AG09319 (cell line): ENCODE results near the gene EIF3C.
"Not testable (repeated sequence)": the region's sequence is repeated elsewhere in the genome, so short reads cannot be mapped to it uniquely, and the experiment has no call there.

ENCODE experiments used
- DNase-seq: peaks from one replicate; pipeline ENCODE4 v3.0.0-alpha.2; 2010; ENCODE audit warnings: low read depth; ENCODE audit errors: extremely low read depth

The EIF3C gene, protein sequence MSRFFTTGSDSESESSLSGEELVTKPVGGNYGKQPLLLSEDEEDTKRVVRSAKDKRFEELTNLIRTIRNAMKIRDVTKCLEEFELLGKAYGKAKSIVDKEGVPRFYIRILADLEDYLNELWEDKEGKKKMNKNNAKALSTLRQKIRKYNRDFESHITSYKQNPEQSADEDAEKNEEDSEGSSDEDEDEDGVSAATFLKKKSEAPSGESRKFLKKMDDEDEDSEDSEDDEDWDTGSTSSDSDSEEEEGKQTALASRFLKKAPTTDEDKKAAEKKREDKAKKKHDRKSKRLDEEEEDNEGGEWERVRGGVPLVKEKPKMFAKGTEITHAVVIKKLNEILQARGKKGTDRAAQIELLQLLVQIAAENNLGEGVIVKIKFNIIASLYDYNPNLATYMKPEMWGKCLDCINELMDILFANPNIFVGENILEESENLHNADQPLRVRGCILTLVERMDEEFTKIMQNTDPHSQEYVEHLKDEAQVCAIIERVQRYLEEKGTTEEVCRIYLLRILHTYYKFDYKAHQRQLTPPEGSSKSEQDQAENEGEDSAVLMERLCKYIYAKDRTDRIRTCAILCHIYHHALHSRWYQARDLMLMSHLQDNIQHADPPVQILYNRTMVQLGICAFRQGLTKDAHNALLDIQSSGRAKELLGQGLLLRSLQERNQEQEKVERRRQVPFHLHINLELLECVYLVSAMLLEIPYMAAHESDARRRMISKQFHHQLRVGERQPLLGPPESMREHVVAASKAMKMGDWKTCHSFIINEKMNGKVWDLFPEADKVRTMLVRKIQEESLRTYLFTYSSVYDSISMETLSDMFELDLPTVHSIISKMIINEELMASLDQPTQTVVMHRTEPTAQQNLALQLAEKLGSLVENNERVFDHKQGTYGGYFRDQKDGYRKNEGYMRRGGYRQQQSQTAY

DNA sequence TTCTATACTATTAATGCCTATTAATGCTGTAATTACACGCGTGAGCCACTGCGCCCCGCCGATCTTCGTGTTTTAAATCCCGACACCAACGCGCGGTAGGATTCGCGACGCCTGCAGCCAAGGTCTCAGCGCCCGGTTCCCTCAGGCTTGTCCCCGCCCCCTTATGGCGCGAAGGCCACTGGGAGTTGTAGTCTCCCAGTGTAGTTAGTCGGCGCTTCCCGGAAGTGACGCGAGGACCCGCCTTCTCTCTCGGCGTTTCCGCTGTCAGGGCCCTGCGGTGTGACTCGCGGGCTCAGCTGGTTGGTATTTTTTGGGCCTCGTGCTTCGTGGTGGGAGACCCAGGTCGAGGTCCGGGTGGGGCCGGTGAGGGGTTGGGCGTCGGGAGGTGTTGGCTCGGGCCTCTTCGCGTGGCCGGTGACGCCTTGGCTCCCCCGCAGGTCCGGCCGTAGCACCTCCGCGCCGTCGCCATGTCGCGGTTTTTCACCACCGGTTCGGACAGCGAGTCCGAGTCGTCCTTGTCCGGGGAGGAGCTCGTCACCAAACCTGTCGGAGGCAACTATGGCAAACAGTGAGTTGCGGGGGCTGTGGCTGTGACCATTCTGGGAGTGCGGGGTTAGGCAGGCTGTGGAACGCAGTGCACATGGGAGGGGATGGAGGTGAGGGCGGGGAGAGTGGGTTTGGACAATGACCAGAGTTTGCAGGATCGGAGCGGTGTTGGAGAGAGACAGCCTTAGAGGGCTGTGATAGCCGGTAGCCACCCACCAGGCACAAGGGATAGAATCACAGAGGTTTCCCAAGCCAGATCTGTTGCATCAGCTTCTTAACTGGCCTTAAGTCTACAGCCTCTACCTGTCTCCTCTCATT, at the start of gene EIF3C:
Gene EIF3C (plus strand): TSS at position 245 of the 864 bp plus-strand sequence. CDS start 223 bp downstream, at position 468.
- DNase-seq, result not testable (repeated sequence)

DNA sequence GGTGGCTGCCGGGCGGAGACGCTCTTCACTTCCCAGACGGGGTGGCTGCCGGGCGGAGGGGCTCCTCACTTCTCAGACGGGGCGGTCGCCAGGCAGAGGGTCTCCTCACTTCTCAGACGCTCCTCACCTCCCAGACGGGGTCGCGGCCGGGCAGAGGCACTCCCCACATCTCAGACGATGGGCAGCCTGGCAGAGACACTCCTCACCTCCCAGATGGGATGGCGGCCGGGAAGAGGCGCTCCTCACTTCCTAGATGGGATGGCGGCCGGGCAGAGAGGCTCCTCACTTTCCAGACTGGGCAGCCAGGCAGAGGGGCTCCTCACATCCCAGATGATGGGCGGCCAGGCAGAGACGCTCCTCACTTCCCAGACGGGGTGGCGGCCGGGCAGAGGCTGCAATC, 45.0 kb upstream of the EIF3C start:
- not testable (repeated sequence) for DNase-seq

DNA sequence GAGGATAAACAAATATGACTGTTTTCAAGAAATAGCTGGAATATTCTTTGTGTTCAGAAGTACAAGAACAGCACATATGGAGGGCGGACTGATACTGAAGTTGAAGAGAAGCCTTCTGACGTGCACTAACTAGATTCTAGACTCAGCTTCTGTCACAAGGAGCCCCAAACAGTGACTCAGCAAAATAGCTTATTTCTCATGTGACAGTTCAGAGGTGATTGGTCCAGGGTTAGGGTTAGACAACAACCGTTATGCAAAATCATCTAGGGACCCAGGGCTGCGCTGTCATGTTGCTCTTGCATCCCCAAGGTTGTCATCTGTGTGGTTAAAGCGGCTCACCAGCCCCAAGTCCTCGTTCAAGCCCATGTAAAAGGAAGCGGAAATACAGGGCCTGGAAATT, 43.8 kb upstream of the EIF3C start:
- not testable (repeated sequence) for DNase-seq

DNA sequence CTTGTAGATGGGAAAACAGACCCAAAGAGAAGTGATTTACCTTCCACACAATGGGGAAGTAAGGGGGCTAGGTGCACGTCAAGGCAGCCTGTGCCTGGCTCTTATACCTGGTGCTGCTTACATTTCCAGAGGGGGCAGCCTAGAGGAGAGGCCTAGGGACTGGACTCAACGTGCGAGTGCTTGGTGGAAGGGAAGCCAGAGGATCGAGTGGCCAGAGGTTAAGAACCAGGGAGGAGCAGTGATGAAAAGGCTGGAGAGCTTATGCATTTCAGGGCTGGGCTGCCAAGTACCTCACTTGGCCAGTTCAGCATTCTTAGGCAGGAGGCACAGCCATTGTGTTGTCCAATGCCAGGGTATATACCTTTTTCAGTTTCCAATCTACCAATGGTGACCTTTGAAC, 43.1 kb upstream of the EIF3C start:
- DNase-seq, result not testable (repeated sequence)

DNA sequence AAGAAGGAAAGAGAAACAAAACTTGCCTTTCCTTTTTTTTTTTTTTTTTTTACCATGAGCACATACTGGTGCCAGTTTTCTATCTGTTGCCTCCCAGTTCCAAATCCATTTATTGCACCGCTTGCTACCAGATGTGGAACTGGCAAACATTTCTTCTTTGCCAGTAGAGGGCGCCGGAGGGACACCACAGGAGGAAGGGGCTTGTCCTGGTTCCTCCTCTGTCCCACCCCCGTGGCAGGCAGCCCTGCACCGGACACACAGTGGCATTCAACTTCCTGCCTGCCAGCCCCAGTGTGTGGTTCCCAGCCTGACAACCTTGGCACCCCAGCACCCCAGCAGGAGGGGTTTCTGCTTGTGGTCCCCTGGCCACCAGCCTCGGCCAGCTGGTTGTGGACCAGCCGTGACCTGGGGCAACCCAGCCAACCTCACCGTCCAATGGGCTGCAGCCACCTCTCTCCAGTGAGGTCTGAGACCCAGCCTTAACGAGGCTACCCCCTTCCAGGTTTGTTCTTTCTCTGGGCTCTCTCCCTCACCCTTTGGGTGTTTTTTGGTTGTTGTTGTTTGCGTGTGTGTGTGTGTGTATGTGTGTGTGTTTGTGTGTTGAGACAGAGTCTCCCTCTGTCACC, 22.8 kb upstream of the EIF3C start:
- DNase-seq, result not testable (repeated sequence)

DNA sequence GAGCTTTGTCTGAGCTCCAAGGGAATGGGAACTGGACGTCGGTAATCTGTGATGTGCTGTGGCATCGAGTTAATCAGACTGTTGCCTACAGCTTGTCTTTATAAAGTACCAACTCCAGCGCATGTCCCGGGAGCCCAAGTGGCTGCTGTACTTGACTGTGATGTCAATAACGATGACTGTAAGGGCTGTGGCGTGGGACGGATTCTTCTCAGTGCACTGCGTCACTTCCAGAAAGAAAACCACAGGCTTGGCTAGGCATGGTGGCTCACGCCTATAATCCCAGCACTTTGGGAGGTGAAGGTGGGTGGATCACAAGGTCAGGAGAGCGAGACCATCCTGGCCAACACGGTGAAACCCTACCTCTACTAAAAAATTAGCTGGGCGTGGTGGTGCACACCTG, 21.8 kb upstream of the EIF3C start:
- DNase-seq, result not testable (repeated sequence)

DNA sequence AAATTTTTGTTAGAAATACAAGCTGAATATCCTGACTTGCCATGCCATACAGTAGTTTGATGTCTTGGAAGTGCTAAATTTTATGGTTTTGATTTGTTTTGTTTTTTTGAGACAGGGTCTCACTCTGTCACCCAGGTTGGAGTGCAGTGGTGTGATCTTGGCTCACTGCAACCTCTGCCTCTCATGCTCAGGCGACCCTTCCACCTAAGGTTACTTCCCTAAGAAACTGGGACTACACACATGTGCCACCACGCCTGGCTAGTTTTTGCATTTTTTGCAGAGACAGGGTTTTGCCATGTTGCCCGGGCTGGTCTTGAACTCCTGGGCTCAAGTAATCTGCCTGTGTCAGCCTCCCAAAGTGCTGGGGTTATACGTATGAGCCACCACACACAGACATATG, 19.5 kb upstream of the EIF3C start:
- DNase-seq, result not testable (repeated sequence)

DNA sequence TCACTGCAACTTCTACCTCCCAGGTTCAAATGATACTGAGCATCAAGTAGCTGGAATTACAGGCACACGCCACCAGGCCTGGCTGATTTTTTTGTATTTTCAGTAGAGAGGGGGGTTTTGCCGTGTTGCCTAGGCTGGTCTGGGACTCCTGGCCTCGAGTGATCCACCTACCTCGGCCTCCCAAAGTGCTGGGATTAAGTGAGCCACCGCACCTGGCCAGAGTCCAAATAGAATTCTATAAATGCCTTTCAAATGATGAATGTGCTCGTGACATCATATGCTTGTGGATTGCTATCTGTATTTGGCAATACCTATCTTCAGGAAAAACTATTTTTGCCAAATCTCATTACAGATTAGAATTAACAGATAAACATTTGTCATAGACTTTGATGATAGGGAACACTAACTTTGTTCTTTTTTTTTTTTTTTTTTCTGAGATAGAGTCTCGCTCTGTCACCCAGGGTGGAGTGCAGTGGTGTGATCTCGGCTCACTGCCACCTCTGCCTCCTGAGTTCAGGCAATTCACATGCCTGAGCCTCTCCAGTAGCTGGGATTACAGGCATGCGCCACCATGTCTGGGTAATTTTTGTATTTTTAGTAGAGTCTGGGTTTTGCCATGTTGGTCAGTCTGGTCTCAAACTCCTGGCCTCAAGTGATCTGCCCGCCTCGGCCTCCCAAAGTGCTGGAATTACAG, 17.9 kb upstream of the EIF3C start:
- DNase-seq, result not testable (repeated sequence)

DNA sequence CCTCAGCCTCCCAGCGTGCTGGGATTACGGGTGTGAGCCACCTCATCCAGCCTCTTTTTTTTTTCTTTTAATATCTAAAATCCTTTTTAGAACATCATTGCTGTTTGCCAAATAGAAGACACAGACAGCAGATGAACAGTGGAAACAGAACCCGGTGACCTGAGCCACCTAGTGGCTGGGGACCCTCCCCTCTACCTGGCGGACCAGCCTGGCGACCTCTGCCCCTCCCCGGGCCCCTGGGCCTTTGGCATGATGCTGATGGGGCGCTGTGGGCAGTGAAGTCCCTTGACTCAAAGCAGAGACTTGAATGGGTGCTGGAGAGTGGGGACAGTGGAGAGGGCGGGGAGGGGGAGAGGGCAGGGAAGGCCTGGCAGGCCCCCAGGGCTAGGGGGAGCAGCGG, 11.5 kb upstream of the EIF3C start:
- not testable (repeated sequence) for DNase-seq

DNA sequence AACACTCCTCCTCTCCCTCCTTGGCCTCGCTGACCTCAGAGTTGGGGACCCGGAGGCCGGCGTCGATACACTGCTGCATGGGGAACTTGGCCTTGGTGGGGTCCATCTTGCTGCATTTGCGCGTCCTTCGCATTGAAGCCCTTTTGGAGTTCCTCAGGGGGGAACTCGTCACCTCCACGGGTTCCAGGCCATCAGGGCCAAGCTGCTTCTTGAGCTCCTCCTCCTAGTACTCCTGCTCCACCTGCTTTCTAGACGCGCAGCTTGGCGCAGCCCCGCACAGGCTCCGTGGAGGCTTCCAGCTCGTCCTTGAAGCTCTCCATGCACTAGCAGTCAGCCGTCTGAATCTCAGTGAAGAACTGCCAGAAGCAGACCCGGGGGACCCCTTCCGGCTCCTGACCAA, 10.9 kb upstream of the EIF3C start:
- not testable (repeated sequence) for DNase-seq

DNA sequence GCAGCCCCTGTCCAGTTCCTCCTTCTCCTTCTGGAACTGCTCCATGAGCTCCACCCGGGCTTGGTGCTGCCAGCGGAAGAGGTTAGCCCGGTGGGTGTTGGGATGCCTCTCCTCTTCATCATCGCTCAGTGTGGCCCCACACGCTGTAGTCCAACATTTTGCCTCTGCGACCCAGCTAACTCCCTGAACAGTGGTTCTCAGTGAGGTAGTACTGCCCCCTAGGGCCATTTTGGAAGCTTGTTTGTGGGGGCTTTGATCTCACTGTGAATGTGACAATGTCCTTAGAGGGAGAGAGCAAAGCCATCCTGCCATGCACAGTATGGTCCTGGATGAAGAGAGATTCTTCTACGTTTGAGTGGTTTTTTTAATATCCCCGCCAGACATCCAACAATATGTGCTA, 9.9 kb upstream of the EIF3C start:
- not testable (repeated sequence) for DNase-seq

DNA sequence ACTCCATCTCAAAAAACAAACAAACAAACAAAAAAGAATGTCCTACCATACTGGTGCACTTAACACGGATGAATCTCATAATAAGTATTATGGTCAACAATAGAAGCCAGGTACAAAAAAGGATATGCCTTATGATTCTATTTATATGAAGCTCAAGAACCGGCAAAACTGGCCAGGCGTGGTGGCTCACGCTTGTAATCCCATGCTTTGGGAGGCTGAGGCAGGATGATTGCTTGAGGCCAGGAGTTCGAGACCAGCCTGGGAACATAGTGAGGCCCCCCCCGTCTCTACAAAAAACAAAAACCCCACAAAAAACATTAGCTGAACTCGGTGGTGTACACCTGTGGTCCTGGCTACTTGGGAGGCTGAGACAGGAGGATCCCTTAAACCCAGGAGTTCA, 7.0 kb upstream of the EIF3C start:
- DNase-seq, result not testable (repeated sequence)

DNA sequence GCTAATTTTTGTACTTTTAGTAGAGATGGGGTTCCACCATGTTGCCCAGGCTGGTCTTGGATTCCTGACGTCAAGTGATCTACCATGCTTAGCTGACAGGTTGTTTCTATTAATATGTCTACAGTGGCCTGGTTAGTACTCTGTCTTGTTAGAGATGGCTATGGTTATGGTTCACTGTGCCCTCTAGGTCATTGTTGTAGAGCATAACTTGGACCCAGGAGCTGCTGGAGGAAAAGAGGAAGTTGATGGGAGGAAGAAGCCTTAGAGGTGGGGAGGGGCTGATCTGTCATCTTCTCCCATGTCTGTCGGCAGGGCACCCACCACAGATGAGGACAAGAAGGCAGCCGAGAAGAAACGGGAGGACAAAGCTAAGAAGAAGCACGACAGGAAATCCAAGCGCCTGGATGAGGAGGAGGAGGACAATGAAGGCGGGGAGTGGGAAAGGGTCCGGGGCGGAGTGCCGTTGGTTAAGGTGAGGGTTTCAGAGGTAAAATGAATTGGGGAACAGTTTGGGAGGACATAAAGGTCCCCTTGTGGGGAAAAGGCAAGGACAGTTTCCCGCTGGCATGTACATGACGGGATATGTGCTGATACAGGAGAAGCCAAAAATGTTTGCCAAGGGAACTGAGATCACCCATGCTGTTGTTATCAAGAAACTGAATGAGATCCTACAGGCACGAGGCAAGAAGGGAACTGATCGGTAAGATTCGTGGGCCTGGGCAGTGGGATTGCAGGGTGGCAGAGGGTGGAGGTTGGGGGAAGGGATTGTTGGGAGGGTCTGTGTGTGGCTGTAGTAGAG, 11.8 kb downstream of the EIF3C start:
- DNase-seq, result not testable (repeated sequence)

DNA sequence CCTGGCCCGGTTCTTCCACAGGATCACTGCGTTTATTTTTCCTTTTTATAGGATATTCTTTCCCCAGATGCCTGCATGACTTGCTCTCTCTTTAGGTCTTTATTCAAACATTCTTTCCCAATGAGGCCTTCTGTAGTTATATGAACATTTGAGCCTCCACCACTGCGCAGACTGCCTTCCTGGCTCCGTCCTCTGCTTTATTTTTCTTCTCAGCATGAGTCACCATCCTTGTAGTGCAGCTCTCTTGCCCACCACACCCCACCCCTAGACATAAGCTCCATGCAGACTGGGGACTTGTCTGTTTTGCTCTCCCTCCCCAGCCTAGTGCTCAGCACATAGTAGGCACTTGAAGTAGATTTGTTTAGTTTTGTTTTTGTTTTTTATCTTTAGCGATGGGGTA, 20.0 kb downstream of the EIF3C start:
- DNase-seq, result not testable (repeated sequence)

DNA sequence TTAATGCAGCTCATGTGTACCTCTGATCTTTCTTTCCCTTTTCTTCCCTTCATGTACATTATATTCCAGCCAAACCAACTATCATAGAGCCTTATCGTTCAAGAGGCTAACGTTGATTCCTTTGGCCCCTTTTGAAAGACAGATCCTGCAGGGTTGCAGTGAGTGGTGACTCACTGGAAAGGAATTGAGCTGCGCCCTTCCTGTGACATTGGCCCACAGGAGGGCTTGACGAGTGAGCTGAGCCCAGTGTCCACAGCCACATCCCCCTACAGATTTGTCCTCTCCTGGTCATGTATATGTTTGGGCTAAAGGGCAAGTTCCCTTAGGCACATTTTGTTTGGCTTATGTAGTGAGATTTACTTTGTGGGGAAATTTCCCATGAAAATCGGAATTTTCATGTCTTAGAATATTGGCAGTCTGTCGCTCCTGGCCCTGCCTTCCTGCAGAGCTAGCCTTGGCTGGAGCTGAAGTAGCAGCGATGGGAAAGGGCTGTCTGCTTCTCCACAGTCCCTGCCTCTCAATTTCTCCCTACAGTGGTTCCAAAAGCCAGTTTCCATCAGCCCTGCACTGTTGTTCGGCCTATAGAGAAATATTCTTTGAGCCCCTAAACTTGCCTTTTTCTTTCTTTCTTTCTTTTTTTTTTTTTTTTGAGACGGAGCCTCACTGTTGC, 21.3 kb downstream of the EIF3C start:
- not testable (repeated sequence) for DNase-seq

DNA sequence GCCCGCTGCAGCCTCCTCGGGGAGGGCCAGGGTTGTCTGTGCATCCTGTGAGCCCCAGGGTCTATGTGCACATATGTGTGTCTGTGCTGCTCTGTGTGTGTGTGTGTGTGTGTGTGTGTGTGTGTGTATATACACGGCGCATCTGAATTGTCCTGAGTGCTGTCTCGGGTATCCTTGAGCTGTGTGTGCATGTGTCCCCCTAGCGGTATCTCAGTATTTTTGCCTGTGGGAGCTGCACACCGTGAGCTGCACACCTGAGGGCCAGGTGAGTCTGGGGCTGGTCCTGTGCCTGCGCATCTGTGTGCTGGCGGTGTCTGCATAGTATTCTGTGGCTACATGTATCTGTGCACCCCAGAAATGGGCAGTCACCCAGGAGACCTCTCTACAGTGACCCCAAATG, 28.5 kb downstream of the EIF3C start:
- not testable (repeated sequence) for DNase-seq

DNA sequence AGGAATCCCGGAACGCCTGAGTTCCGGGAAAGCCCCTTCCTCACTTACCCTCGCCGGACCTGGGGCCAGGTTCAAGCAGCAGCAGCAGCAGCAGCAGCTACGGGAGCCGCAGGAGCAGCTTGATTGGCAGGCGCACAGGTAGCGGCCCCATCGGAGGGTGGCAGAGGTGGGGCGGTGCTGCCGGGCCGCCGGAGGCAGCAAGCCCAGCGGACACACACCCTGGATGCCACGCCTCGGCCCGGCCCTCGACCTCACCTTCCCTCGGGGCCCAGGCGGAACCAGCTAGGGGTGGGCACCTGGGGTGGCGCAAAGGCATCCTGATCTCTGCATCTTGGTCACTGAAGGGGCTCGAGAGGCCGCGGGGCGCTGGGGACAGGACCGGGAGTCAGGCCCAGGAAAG, 29.4 kb downstream of the EIF3C start:
- DNase-seq, result not testable (repeated sequence)

DNA sequence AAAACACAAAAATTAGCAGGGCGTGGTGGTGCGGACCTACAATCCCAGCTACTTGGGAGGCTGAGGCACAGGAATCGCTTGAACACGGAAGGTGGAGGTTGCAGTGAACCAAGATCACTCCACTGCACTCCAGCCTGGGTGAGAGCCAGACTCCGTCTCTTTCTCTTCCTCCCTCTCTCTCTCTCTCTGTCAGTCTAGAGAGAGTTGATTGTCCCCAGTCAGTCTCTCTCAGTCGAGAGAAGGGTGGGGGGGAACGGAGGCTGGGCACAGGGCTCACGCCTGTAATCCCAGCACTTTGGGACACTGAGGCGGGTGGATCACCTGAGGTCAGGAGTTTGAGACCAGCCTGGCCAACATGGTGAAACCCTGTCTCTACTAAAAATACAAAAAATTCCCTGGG, 30.0 kb downstream of the EIF3C start:
- not testable (repeated sequence) for DNase-seq
